Measurements from ENCODE around the gene CAMK2D.
A peak's percentile ranks its signal among the peaks of the same experiment; 100 is the strongest.

Gene CAMK2D

GRCh38 chr4:113564493-113564892 lies 197.0 kb downstream of the CAMK2D start:
- peak; percentile 79 for DNase-seq (ENCODE audit: low spot score)

GRCh38 chr4:113563691-113564378 lies 197.7 kb downstream of the CAMK2D start:
- DNase-seq (ENCODE audit: low spot score), result peak; percentile 66

- no peak for DNase-seq (ENCODE audit: low spot score)
Observed at GRCh38 chr4:113561758-113562157, 199.8 kb downstream of the CAMK2D start.

GRCh38 chr4:113561092-113561491 lies 200.4 kb downstream of the CAMK2D start:
- DNase-seq (ENCODE audit: low spot score), result no peak

- DNase-seq (ENCODE audit: low spot score), result no peak
Observed at GRCh38 chr4:113560579-113560978, 201.0 kb downstream of the CAMK2D start.

GRCh38 chr4:113559947-113560346 lies 201.6 kb downstream of the CAMK2D start:
- no peak for DNase-seq (ENCODE audit: low spot score)

GRCh38 chr4:113556382-113557134 lies 205.0 kb downstream of the CAMK2D start:
- no peak for DNase-seq (ENCODE audit: low spot score)

- no peak for DNase-seq (ENCODE audit: low spot score)
Observed at GRCh38 chr4:113555868-113556267, 205.7 kb downstream of the CAMK2D start.

GRCh38 chr4:113553082-113553481 lies 208.5 kb downstream of the CAMK2D start:
- DNase-seq (ENCODE audit: low spot score), result no peak

GRCh38 chr4:113550510-113550909 lies 211.0 kb downstream of the CAMK2D start:
- DNase-seq (ENCODE audit: low spot score), result no peak

GRCh38 chr4:113548303-113548702 lies 213.2 kb downstream of the CAMK2D start:
- peak; percentile 31 for DNase-seq (ENCODE audit: low spot score)

GRCh38 chr4:113547487-113548042 lies 214.0 kb downstream of the CAMK2D start:
- peak; percentile 97 for DNase-seq (ENCODE audit: low spot score)

- no peak for DNase-seq (ENCODE audit: low spot score)
Observed at GRCh38 chr4:113541933-113542332, 219.6 kb downstream of the CAMK2D start.

- no peak for DNase-seq (ENCODE audit: low spot score)
Observed at GRCh38 chr4:113540859-113541258, 220.7 kb downstream of the CAMK2D start.

- DNase-seq (ENCODE audit: low spot score), result no peak
Observed at GRCh38 chr4:113539408-113539807, 222.1 kb downstream of the CAMK2D start.

GRCh38 chr4:113537628-113538027 lies 223.9 kb downstream of the CAMK2D start:
- no peak for DNase-seq (ENCODE audit: low spot score)

- DNase-seq (ENCODE audit: low spot score), result no peak
Observed at GRCh38 chr4:113537203-113537602, 224.3 kb downstream of the CAMK2D start.

- DNase-seq (ENCODE audit: low spot score), result no peak
Observed at GRCh38 chr4:113534711-113535110, 226.8 kb downstream of the CAMK2D start.

- DNase-seq (ENCODE audit: low spot score), result no peak
Observed at GRCh38 chr4:113531572-113531971, 230.0 kb downstream of the CAMK2D start.

- no peak for DNase-seq (ENCODE audit: low spot score)
Observed at GRCh38 chr4:113528395-113528794, 233.1 kb downstream of the CAMK2D start.

GRCh38 chr4:113525521-113525920 lies 236.0 kb downstream of the CAMK2D start:
- no peak for DNase-seq (ENCODE audit: low spot score)

- DNase-seq (ENCODE audit: low spot score), result no peak
Observed at GRCh38 chr4:113524505-113525186, 236.9 kb downstream of the CAMK2D start.

- no peak for DNase-seq (ENCODE audit: low spot score)
Observed at GRCh38 chr4:113524096-113524495, 237.4 kb downstream of the CAMK2D start.
